Lower leg skin (tissue), 4 donors: ENCODE results near the gene SLC38A1. TPM values are rescaled to one million over a fixed set of nuclear protein-coding genes. Genes with fewer than 3 reads are reported as not detected.

Experiments used
- DNase-seq, 2 donors: peaks; one replicate each; pipeline ENCODE4 v3.0.0-alpha.2; 2019; ENCODE audit warnings: low spot score in 2 of 2
- H3K4me3 ChIP-seq: fragments of 200-600 bp; sonication (generic); 2 replicates; pipeline ENCODE4 v1.5.1; 2017; ENCODE audit warnings: mild to moderate bottlenecking, low read depth; ENCODE audit not compliant: poor library complexity, severe bottlenecking
- CTCF ChIP-seq, 3 donors: fragments of 450-650 bp; IDR thresholded peaks; one replicate each; pipeline ENCODE4 v1.5.1; 2016; ENCODE audit warnings: antibody characterized with exemption in 3 of 3, mild to moderate bottlenecking in 3 of 3, moderate library complexity in 2 of 3
- POLR2A ChIP-seq, 2 donors: fragments of 450-650 bp; IDR thresholded peaks; one replicate each; pipeline ENCODE4 v1.6.1; 2016 to 2017; ENCODE audit warnings: antibody characterized with exemption in 2 of 2, mild to moderate bottlenecking in 1 of 2, moderate library complexity in 1 of 2
- WGBS, 2 donors: methylation state at CpG; one replicate each; pipeline ENCODE4 v1.1.5; 2018; 5-methylcytosine and 5-hydroxymethylcytosine counted together
- intact Hi-C: fragments of 100-400 bp; cut with DNase I; formaldehyde crosslinking; loops from one replicate; pipeline ENCODE4 v1.15.0; 2023; ENCODE audit warnings: low total_unique reads
- total RNA-seq, 4 donors: library from RNA; depleted of rRNA; stranded (reverse); fragments of >200 nt; gene quantifications; one replicate each; pipeline ENCODE4 v1.1.0, GENCODE V29; 2016

Gene SLC38A1
- total RNA-seq, 4 donors from 2014 or later = 87.3 to 118 (median 102) TPM

GRCh38 chr12:46224386-46224785, 44.5 kb downstream of the SLC38A1 start:
- TF ChIP-seq POLR2A (IDR thresholded peaks at IDR 0.05) (no peak), CTCF (IDR thresholded peaks at IDR 0.05) (no peak)
- 17 to 25% methylated on average over 1 of the region's 1 CpG for WGBS, 2 donors
- peak; percentile 75 to 89 for DNase-seq
- H3K4me3 ChIP-seq = no peak overlapping the region
- intact Hi-C loops = no loop called here

- 93 to 98% methylated on average over 5 of the region's 5 CpGs for WGBS, 2 donors
- intact Hi-C loops = no loop called here
Observed at GRCh38 chr12:46223047-46223446, 45.8 kb downstream of the SLC38A1 start.

GRCh38 chr12:46222636-46223035, 46.2 kb downstream of the SLC38A1 start:
- DNase-seq = no peak
- no peak overlapping the region for H3K4me3 ChIP-seq
- intact Hi-C loops = no loop called here
- TF ChIP-seq CTCF (IDR thresholded peaks at IDR 0.05) (no peak), POLR2A (IDR thresholded peaks at IDR 0.05) (no peak)
- WGBS, 2 donors = 79 to 85% methylated on average over 1 of the region's 1 CpG

More at GRCh38 chr12:46223047-46223446, 45.8 kb downstream of the SLC38A1 start:
- H3K4me3 ChIP-seq = no peak overlapping the region
- no peak for TF ChIP-seq CTCF (IDR thresholded peaks at IDR 0.05)
- no peak for TF ChIP-seq POLR2A (IDR thresholded peaks at IDR 0.05)
- DNase-seq = no peak

- H3K4me3 ChIP-seq = no peak overlapping the region
- no peak for DNase-seq
- TF ChIP-seq CTCF (IDR thresholded peaks at IDR 0.05) = no peak
- no peak for TF ChIP-seq POLR2A (IDR thresholded peaks at IDR 0.05)
- intact Hi-C loops = no loop called here
- 36 to 47% methylated on average over 4 of the region's 4 CpGs for WGBS, 2 donors
Observed at GRCh38 chr12:46221255-46222128, 47.4 kb downstream of the SLC38A1 start.

GRCh38 chr12:46219877-46220655, 48.8 kb downstream of the SLC38A1 start:
- no peak for DNase-seq
- no peak overlapping the region for H3K4me3 ChIP-seq
- TF ChIP-seq CTCF (IDR thresholded peaks at IDR 0.05) = no peak
- no peak for TF ChIP-seq POLR2A (IDR thresholded peaks at IDR 0.05)
- intact Hi-C loops = no loop called here
- WGBS, 2 donors = 37 to 67% methylated on average over 10 of the region's 10 CpGs
